Endometrium (tissue), 2 donors: ENCODE measurements around the gene H1-8.

Experiments used
- FAIRE-seq: peaks from 2 replicates; lab custom pipeline; 2012; peaks lifted over from hg19 to GRCh38; lab: Jason Lieb, UNC
- donor health status: control.
- donor health status: control.

Gene H1-8

GRCh38 chr3:129594409-129594808 lies 51.4 kb downstream of the H1-8 start:
- FAIRE-seq: no peak

- FAIRE-seq: no peak
Measured at GRCh38 chr3:129594907-129595390, 52.0 kb downstream of the H1-8 start.

DNA sequence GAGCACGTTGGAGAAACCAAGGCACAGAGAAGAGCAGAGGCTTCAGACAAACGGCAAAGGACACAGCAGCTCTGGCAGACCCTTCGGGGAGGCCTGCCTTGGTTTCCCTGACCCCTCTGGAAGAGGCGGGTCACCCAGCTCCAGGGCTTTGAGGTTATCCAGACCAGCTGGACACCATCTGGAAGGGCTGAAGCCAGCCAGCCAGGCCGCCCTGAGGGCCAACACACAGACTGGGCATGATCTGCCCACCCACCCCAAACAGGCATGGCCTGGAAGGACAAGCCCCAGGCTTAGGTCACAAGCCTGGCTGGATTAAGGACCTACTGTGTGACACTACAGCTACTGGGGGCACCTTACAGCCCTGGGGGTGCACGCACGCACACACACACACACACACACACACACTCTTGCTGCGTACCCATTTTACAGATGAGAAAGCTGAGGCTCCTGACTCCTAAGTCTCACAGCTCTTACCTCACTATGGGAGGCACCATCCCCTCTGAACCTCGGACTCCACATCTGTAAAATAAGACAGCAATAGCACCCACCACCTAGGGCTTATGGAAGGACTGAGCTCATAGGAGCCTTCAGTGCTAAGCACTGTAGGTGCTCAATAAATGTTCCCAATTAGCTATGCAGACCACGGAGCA lies 52.7 kb downstream of the H1-8 start:
- FAIRE-seq: no peak

GRCh38 chr3:129596194-129597086 lies 53.5 kb downstream of the H1-8 start:
- FAIRE-seq: peak; percentile 90

DNA sequence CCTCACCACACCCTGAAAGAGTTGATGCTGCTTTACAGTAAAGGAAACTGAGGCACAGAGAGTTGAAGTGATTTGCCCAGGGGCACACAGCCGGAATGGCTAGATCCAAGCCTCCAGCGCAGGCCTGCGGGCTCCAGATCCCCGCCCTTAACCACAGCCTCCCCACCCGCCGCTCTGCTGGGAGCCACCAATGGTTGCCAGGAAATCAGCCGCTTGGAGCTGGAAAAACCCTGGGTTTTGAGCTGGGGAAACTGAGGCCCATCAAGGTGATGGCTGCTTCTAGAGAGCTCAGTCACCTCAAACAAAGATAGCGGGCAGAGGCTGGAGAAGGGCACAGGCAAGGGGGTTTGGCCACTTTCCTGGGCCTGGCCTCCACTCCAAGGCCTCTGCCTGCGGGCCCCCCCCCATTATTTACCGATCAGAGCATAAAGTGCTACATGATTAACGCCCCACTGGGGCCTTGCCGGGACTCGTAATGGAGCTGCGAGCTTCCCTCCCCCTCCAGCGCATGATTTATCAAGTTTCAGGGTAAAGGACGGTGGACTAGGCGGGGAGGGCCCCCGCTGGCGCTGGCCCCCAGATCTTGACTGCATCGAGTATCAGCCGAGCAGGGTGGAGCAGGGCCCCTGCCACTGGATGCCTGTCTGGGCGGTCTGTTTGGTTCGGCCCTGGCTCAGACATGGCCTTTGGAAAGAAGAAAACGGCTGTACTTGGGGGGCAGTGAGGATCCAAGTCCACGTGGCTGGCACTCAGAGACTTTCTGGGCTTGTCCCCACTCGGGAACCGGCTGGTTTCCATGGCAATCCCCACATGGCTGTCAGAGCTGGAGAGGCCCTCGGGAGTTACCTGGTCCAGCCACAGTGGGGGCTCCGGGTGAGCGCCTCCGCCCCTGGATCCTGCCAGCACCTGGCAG lies 54.4 kb downstream of the H1-8 start:
- no peak for FAIRE-seq

DNA sequence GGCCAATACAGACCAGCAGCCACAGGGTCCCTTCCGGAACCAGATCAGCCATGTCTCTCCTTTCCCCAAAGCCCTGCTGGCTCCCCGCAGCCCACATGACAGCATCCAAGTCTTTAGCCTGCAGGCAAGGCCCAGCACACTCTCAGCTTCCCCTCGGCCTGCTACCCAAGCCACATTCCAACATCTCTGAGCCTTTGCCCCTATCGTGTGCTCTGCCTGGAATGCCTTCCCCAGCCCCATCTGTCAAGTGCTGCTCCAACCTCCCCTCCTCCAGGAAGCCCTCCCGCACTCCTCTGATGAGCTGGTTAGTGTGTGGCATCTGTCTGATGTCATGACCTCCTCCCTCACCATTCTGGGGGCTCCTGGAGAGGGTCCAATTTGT lies 55.0 kb downstream of the H1-8 start:
- FAIRE-seq: no peak

- no peak for FAIRE-seq
Measured at GRCh38 chr3:129598484-129598883, 55.5 kb downstream of the H1-8 start.

DNA sequence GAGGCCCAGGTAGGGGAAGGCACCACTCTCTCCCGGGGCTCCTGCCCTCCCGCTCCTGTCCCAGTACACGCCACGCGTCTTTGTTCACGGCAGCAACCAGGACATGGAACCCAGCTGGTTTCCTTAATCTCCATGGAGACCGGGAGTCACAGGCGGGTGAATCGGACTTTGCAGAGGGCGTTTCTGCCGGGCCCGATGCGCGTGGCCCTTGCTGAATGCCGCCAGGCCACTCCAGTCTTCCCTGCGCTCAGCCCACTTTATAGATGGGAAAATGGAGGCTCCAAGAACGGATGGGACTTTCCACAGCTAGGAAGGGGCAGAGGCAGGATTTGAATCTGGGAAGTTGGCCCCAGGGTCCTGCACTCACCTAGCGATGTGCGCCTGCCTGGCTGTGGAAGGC lies 56.1 kb downstream of the H1-8 start:
- FAIRE-seq: no peak

GRCh38 chr3:129599607-129600006 lies 56.6 kb downstream of the H1-8 start:
- FAIRE-seq: no peak

DNA sequence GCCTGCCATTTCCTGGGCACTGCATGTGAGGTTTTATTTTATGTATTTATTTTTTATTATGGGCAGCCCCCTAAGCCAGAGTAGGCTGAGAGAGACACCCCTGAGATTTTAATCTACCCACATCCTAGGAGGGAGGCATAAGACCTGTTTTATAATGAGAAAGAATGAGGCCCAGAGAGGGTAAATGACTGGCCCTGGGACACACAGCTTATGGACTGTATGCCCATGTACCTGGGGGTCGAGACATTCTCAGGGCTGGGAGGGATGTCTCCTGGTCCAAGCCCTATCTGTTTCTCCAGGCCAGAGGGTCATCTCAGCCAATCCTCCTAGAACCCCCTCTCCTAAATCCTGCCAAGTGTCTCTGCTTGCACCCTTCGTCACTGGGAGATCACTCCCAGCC lies 57.4 kb downstream of the H1-8 start:
- no peak for FAIRE-seq
